Thoracic aorta (tissue), 2 donors: ENCODE data around the gene SLC37A4. TPM values are rescaled to one million over a fixed set of nuclear protein-coding genes. Genes with fewer than 3 reads are reported as not detected.

Source experiments
- ATAC-seq: fragments of 150-250 bp; one replicate; pipeline ENCODE4 v1.8.0; 2017; ENCODE audit warnings: low read depth; ENCODE audit not compliant: insufficient number of reproducible peaks, low FRiP score
- DNase-seq: peaks from one replicate; pipeline ENCODE4 v3.0.0-alpha.2; 2020; ENCODE audit warnings: low spot score
- H3K27ac ChIP-seq, 2 donors: fragments of 200-600 bp; sonication (generic); 1 replicate in 1 of 2; 2 replicates in 1 of 2; pipeline ENCODE4 v1.5.1; 2016; ENCODE audit warnings: mild to moderate bottlenecking in 2 of 2, moderate library complexity in 2 of 2
- H3K27me3 ChIP-seq: fragments of 200-600 bp; sonication (generic); replicated peaks from 2 replicates; pipeline ENCODE4 v1.6.0; 2016; ENCODE audit warnings: mild to moderate bottlenecking; ENCODE audit not compliant: insufficient read depth
- H3K36me3 ChIP-seq: fragments of 200-600 bp; sonication (generic); one replicate; pipeline ENCODE4 v1.5.1; 2016
- H3K4me1 ChIP-seq, 2 donors: fragments of 200-600 bp; sonication (generic); 1 replicate in 1 of 2; 2 replicates in 1 of 2; pipeline versions ENCODE4 v1.5.1 to v1.6.0; 2016; ENCODE audit warnings: low read depth in 2 of 2, mild to moderate bottlenecking in 1 of 2; ENCODE audit not compliant: control insufficient read depth in 1 of 2
- H3K4me3 ChIP-seq: fragments of 200-600 bp; sonication (generic); 2 replicates; pipeline ENCODE4 v1.5.1; 2016; ENCODE audit warnings: mild to moderate bottlenecking
- H3K9me3 ChIP-seq: fragments of 200-600 bp; sonication (generic); 2 replicates; pipeline ENCODE4 v1.5.1; 2016
- total RNA-seq, 2 donors: library from RNA; depleted of rRNA; stranded (reverse); fragments of >200 nt; gene quantifications; one replicate each; pipeline versions ENCODE4 v1.1.0 to v1.2.3, GENCODE V29; 2016
- TF ChIP-seq, protein P1 (sequence below): fragments of 200-600 bp; sonication (generic); IDR thresholded peaks from one replicate; pipeline ENCODE4 v1.5.1; 2019; ENCODE audit warnings: antibody characterized with exemption

The SLC37A4 gene
- total RNA-seq, 2 donors from 2014 or later = 12.5 to 15.0 TPM

DNA sequence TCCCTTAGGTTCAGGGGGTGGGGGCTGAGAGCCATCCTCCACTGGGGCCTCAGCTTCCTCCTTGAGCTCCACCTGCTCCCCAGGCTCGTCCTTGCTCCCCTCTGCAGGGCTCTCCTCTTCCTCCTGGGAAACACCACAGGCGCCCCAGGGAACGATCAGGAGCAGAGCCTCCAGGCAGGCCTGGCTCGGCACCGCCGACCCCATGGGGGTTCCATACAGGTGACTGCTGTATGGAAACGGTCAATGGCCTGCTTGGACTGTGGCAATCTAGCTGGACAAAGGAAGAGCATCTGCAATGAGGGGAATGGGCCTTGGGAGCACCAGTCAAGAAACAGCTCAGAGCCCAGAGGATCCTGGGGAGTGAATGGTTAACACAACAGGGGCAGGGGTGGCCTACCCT, 18.4 kb upstream of the SLC37A4 start:
- TF ChIP-seq, protein P1, sequence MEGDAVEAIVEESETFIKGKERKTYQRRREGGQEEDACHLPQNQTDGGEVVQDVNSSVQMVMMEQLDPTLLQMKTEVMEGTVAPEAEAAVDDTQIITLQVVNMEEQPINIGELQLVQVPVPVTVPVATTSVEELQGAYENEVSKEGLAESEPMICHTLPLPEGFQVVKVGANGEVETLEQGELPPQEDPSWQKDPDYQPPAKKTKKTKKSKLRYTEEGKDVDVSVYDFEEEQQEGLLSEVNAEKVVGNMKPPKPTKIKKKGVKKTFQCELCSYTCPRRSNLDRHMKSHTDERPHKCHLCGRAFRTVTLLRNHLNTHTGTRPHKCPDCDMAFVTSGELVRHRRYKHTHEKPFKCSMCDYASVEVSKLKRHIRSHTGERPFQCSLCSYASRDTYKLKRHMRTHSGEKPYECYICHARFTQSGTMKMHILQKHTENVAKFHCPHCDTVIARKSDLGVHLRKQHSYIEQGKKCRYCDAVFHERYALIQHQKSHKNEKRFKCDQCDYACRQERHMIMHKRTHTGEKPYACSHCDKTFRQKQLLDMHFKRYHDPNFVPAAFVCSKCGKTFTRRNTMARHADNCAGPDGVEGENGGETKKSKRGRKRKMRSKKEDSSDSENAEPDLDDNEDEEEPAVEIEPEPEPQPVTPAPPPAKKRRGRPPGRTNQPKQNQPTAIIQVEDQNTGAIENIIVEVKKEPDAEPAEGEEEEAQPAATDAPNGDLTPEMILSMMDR = no peak

DNA sequence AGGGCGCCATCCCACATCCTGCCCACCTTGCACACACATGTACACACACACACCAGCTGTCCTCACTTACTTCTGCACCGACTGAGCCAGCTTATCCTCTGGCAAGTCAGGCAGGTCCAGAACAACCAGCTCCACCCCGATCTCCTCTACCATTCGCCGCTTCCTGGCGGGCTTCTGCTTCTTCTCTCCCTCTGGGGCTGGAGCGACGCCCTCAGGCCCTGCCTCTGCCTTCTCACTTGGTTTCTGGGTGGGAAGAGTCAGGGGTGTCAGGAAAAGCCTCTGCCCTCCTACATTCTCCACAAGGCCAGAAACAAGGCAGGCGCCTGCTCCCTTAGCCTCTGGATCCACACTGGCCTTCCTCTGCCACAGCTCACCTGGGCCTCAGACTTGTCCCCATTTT, 18.0 kb upstream of the SLC37A4 start:
- TF ChIP-seq, protein P1 = no peak
- ATAC-seq = no peak
- Histone ChIP-seq H3K27me3 (no peaks in the 10 kb centered on the region), H3K4me3 (no peak overlapping the region), H3K4me1 (no peaks in the 10 kb centered on the region), H3K9me3 (no peaks in the 10 kb centered on the region), H3K27ac (no peak overlapping the region), H3K36me3 (peaks cover 70% of the 10 kb centered on the region)
- no peak for DNase-seq

More for the DNA sequence above, 18.4 kb upstream of the SLC37A4 start:
- Histone ChIP-seq H3K4me1 (no peaks in the 10 kb centered on the region), H3K27me3 (no peaks in the 10 kb centered on the region), H3K36me3 (peaks cover 70% of the 10 kb centered on the region), H3K4me3 (no peak overlapping the region), H3K27ac (no peak overlapping the region), H3K9me3 (no peaks in the 10 kb centered on the region)
- DNase-seq (no peak), ATAC-seq (no peak)

DNA sequence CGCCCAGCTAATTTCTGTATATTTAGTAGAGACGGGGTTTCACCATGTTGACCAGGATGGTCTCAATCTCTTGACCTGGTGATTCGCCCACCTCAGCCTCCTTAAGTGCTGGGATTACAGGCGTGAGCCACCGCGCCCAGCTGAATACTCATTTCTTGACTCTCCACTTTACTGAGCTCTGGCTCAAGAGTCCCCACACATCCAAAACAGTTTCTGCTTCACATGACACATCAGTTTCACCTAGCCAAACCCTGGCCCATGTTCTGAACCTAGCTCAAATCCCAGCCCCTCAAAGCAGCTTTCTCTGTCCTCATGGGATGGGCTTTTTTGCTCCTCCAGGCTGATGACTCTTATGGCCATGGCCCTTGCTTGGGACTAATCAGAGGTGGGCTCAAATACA, 16.5 kb upstream of the SLC37A4 start:
- ATAC-seq (no peak), DNase-seq (no peak)
- Histone ChIP-seq H3K27ac (no peak overlapping the region), H3K27me3 (no peaks in the 10 kb centered on the region), H3K36me3 (peaks cover 57% of the 10 kb centered on the region), H3K4me1 (no peaks in the 10 kb centered on the region), H3K9me3 (no peaks in the 10 kb centered on the region), H3K4me3 (no peak overlapping the region)
- TF ChIP-seq, protein P1 = no peak

DNA sequence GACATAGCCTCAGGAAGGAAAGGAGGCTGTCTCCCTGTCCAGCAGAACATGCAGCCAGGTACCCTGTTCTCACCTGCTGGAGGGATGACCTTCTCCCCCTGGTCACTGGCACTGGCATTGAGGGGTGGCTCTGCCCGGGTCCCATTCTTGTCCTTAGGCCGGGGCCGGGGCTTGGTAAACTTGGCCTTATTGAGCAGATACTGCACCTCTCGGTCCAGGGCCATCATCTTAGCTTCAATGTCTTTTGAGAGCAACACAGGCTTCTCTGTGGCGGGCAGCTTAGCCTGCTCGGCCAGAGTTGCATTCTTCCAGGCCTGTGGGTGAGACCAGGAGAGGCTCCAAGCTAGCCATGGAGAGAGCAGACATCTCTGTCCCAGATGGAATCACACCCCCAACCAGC, 15.8 kb upstream of the SLC37A4 start:
- Histone ChIP-seq H3K9me3 (no peaks in the 10 kb centered on the region), H3K4me1 (no peaks in the 10 kb centered on the region), H3K27me3 (no peaks in the 10 kb centered on the region), H3K27ac (no peak overlapping the region), H3K36me3 (peaks cover 51% of the 10 kb centered on the region), H3K4me3 (no peak overlapping the region)
- DNase-seq = no peak
- TF ChIP-seq, protein P1 = no peak
- ATAC-seq = no peak

DNA sequence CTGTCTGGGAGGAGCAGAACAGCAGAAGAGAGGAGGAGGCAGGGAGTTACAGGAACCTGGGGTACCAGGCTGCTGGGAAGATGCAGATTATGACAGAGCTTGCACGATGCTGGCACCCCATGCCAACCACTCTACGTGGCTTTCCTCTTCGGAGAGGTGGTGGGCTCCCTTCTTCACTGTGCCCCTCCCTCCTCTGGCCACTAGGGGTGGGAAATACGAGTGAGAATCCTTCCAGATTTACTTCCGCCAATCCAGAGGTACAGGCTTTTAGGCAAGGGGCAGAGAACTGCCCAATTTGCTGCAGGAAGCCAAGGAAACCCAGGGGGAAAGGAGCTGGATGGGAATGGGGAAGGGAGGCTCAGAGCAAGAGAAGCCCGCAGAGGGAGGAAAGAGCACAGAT, 14.0 kb upstream of the SLC37A4 start:
- Histone ChIP-seq H3K36me3 (peaks cover 38% of the 10 kb centered on the region), H3K9me3 (no peaks in the 10 kb centered on the region), H3K27ac (no peak overlapping the region), H3K4me1 (no peaks in the 10 kb centered on the region), H3K4me3 (no peak overlapping the region), H3K27me3 (no peaks in the 10 kb centered on the region)
- DNase-seq = no peak
- no peak for ATAC-seq
- TF ChIP-seq, protein P1 = no peak
